Activated CD4-positive, alpha-beta T cell treated with anti-CD3 and anti-CD28 coated beads, Interleukin-2, amount 50 U/mL, for 1 hour (primary cell): ENCODE results near the gene RABGGTA.

Experiments
- DNase-seq: peaks from one replicate; pipeline ENCODE4 v3.0.0-alpha.2; 2020

Gene RABGGTA

GRCh38 chr14:24279301-24280186, 8.1 kb upstream of the RABGGTA start:
- peak; percentile 47 for DNase-seq

GRCh38 chr14:24278424-24278823, 7.0 kb upstream of the RABGGTA start:
- DNase-seq = no peak

GRCh38 chr14:24277606-24278321, 6.4 kb upstream of the RABGGTA start:
- DNase-seq = no peak

- DNase-seq = no peak
Measured at GRCh38 chr14:24277071-24277470, 5.7 kb upstream of the RABGGTA start.

- peak; percentile 28 for DNase-seq
Measured at GRCh38 chr14:24274101-24274543, 2.7 kb upstream of the RABGGTA start.

- DNase-seq = no peak
Measured at GRCh38 chr14:24273422-24273998, 2.1 kb upstream of the RABGGTA start.

- no peak for DNase-seq
Measured at GRCh38 chr14:24272467-24272866, 1.1 kb upstream of the RABGGTA start.

GRCh38 chr14:24271834-24272263, 452 bp upstream of the RABGGTA start:
- DNase-seq = no peak

GRCh38 chr14:24270537-24271133, 762 bp downstream of the RABGGTA start:
- no peak for DNase-seq

- no peak for DNase-seq
Measured at GRCh38 chr14:24269910-24270536, 1.4 kb downstream of the RABGGTA start.

GRCh38 chr14:24269368-24269767, 2.0 kb downstream of the RABGGTA start:
- DNase-seq = no peak

GRCh38 chr14:24268225-24268624, 3.2 kb downstream of the RABGGTA start:
- no peak for DNase-seq

- no peak for DNase-seq
Measured at GRCh38 chr14:24267516-24267915, 3.9 kb downstream of the RABGGTA start.

- DNase-seq = no peak
Measured at GRCh38 chr14:24266344-24267244, 4.8 kb downstream of the RABGGTA start.

GRCh38 chr14:24264298-24264697, 7.1 kb downstream of the RABGGTA start:
- no peak for DNase-seq

- DNase-seq = no peak
Measured at GRCh38 chr14:24263848-24264247, 7.5 kb downstream of the RABGGTA start.

GRCh38 chr14:24262821-24263733, 8.3 kb downstream of the RABGGTA start, which contains the start of gene TGM1:
Gene TGM1, minus strand, starts transcription at chr14:24263177. Its CDS starts 825 bp downstream, at chr14:24262352.
- no peak for DNase-seq

GRCh38 chr14:24261969-24262327, 9.4 kb downstream of the RABGGTA start:
- no peak for DNase-seq

- no peak for DNase-seq
Measured at GRCh38 chr14:24261256-24261968, 10.0 kb downstream of the RABGGTA start.

- no peak for DNase-seq
Measured at GRCh38 chr14:24260780-24261157, 10.6 kb downstream of the RABGGTA start.
